HG02870 (cell line): Measurements from ENCODE around the gene RASL10B.
"Not testable (repeated sequence)": the region's sequence is repeated elsewhere in the genome, so short reads cannot be mapped to it uniquely, and the experiment has no call there.

Experiments
- ATAC-seq: cut with Tn5 transposase; IDR thresholded peaks from one replicate; pipeline ENCODE4 v1.9.1; 2021; ENCODE audit warnings: mild to moderate bottlenecking, moderate library complexity; ENCODE audit not compliant: unreplicated experiment

Gene RASL10B

GRCh38 chr17:35740997-35741931 is 9.8 kb downstream of the RASL10B start:
- no peak for ATAC-seq

DNA sequence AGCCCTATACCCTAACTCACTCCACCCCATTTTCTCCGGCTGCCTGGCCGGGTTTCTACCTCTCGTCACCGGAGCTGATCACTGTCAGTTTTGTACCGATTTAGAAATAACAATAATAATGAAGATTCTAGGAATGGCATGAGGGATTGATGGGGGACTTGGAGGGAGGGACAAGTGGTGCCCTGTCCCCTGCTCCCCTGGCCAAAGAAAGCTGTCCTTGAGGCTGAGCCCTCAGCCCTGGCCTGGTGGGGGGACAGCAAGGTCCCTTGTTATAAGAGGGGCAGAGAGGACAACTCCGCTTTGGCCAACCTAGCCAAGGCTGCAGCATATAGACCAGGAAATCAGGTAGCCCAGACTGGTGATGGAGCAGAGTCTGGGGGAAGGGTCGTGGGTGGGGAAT is 11.1 kb downstream of the RASL10B start:
- ATAC-seq, result no peak

DNA sequence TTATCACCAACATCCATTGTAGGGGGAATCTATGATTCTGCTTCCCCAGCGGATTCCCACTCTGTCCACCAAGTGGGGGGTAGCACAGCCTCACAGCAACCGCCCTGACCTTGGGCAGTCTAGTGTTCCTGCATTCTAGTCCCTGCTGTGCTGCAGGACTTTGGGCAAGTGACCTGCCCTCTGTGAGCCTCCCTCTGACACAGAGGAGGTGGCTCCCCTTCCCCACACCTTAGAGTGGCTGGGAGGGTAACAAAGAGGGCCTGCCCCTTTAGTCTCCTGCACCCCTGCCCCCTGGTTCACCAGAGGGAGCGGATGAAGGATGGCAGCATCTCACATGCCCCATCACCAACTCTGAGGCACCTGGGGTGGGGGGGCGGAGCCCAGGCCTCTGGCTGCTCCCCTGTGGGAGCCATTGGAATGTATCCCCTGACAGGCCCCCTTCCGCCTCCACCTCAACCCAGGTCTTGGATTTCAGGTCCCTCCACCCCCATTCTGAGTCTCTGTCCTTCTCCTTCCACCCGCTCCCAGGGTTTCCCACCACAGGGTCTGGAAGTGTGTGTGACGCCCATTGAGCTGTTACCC is 11.5 kb downstream of the RASL10B start:
- no peak for ATAC-seq

- ATAC-seq, result no peak
These were observed 12.3 kb downstream of the RASL10B start for GRCh38 chr17:35743626-35744328.

GRCh38 chr17:35744830-35745229 is 13.4 kb downstream of the RASL10B start:
- ATAC-seq, result no peak

GRCh38 chr17:35745246-35745645 is 13.8 kb downstream of the RASL10B start:
- ATAC-seq, result no peak

- ATAC-seq, result no peak
These were observed 14.4 kb downstream of the RASL10B start for GRCh38 chr17:35745749-35746320.

- ATAC-seq, result no peak
These were observed 16.1 kb downstream of the RASL10B start for GRCh38 chr17:35747540-35748017.

- ATAC-seq, result no peak
These were observed 17.0 kb downstream of the RASL10B start for GRCh38 chr17:35748341-35748841.

GRCh38 chr17:35748979-35749378 is 17.5 kb downstream of the RASL10B start:
- no peak for ATAC-seq

DNA sequence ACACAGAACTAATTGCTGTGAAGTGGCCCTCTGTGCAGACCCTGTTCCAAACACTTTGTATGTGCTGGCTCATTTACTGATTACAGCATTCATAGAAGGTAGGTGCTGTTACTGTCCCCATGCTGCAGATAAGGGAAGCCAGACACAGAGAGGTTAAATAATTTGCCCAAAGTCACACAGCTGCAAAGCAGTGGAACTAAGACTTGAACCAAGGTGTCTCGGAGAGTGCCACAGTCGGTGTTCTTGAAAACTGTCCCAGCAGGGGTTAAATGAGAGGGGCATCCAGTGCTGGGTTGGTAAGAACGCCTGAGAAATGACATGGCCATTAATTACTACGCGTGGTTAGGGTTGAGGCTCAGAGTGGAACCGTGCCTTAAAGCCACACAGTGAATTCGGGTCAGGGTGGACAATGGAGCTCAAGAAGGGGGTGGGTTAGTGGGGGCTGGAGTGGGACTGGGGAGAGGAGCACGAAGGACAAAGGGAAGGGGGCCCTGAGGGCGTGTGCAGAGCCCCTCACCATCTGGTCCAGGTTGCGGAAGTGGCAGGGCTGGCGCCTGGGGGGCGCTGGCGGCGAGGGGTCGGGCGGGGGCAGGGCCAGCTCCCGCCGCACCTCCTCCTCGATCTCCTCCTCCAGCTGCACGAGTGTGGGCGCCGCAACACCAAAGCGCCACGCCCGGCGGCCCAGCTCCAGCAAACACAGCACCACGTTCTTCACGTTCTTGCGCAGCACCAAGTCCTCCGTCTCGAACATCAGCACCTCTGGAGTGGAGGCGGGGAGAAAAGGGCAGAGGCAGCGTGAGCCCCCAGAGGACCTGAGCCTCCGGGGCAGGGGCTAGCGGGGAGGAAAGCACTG is 18.3 kb downstream of the RASL10B start:
- no peak for ATAC-seq

DNA sequence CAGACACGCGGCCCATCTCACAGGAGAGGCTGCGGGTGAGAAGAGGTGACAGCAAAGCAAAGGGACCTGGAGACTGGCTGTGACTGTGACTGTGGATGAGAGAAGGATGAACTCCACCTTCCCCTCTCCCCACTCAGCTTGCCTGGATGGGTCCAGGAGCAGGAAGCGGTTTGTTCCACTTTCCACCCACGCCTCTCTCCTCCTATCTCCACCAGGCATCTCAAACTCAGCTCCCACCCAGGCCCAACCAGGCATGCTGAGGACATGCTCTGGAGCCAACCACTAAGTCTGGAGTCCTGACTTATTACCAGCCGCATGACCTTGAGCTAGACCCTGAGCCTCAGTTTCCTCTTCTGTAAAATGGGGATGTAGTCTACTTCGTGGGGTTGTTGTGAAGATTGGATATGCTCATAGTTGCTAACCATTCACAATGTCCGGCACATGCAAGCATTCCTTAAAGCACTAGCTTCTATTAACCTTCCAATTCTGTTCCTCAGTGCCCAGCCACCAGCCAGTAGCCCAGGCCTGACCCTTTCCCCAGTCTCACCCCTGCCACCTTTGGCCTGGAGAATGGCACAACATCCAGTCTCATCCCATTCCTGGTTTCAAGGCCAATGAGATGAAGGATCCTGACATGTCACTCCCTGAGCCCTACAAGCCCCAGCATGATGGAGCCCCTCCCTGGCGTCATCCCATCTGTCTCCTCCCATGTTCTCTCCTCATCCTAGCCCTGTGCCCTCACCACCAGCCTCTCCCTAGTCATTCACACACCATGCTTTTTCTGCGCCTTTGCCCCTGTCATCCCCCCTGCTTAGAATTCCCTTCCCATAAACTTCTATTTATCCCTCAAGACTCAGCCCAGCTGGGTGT is 19.3 kb downstream of the RASL10B start:
- ATAC-seq, result no peak

GRCh38 chr17:35751541-35751940 is 20.1 kb downstream of the RASL10B start:
- ATAC-seq, result not testable (repeated sequence)

- no peak for ATAC-seq
These were observed 21.0 kb downstream of the RASL10B start for GRCh38 chr17:35752471-35752870.

GRCh38 chr17:35752945-35753764 is 21.7 kb downstream of the RASL10B start, which contains the start of gene GAS2L2:
Gene GAS2L2 (minus strand): TSS chr17:35753239. CDS start chr17:35752850, 389 bp downstream.
- no peak for ATAC-seq

- no peak for ATAC-seq
These were observed 25.8 kb downstream of the RASL10B start for GRCh38 chr17:35757243-35757642.

- ATAC-seq, result no peak
These were observed 29.1 kb downstream of the RASL10B start, which contains the start of gene C17orf50 for GRCh38 chr17:35760587-35760986. Gene C17orf50 (plus strand): TSS chr17:35760887. CDS start chr17:35760942, 55 bp downstream.

DNA sequence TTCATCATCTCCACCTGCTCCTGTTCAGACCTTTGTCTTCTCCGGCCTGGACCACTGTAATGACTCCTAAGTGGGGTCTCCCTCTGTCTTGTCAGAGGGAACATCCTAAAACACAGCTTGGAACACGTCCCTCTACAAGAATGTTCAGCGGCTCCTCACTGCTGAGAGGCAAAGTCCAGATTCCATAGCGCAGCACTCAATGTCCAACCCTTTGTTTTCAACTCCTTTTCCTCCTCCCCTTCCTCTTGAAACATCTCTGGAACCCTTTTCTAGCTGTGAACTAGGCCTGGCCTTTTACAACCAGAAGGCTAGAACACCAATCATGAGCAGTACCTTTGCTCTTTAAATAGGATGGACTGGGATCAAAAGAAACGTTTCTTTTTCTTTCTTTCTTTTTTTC is 30.2 kb downstream of the RASL10B start:
- no peak for ATAC-seq
